ENCODE measurements around the gene CSGALNACT2.
"Not testable (repeated sequence)": the region's sequence is repeated elsewhere in the genome, so short reads cannot be mapped to it uniquely, and the experiment has no call there.

The CSGALNACT2 gene

GRCh38 chr10:43216931-43217562 is 78.8 kb downstream of the CSGALNACT2 start:
- no peak for DNase-seq (ENCODE audit: low read depth, low spot score)

- DNase-seq (ENCODE audit: low read depth, low spot score) = no peak
Measured at GRCh38 chr10:43217563-43218205, 79.4 kb downstream of the CSGALNACT2 start.

GRCh38 chr10:43218206-43218950 is 80.1 kb downstream of the CSGALNACT2 start:
- DNase-seq (ENCODE audit: low read depth, low spot score) = no peak

- DNase-seq (ENCODE audit: low read depth, low spot score) = no peak
Measured at GRCh38 chr10:43218951-43219837, 80.9 kb downstream of the CSGALNACT2 start.

GRCh38 chr10:43219848-43220247 is 81.6 kb downstream of the CSGALNACT2 start:
- no peak for DNase-seq (ENCODE audit: low read depth, low spot score)

- not testable (repeated sequence) for DNase-seq (ENCODE audit: low read depth, low spot score)
Measured at GRCh38 chr10:43220251-43220650, 82.0 kb downstream of the CSGALNACT2 start.

- DNase-seq (ENCODE audit: low read depth, low spot score) = no peak
Measured at GRCh38 chr10:43220657-43221418, 82.6 kb downstream of the CSGALNACT2 start.

- DNase-seq (ENCODE audit: low read depth, low spot score) = no peak
Measured at GRCh38 chr10:43221419-43222209, 83.4 kb downstream of the CSGALNACT2 start.

- DNase-seq (ENCODE audit: low read depth, low spot score) = no peak
Measured at GRCh38 chr10:43222210-43222720, 84.0 kb downstream of the CSGALNACT2 start.

- DNase-seq (ENCODE audit: low read depth, low spot score) = no peak
Measured at GRCh38 chr10:43223056-43223455, 84.8 kb downstream of the CSGALNACT2 start.

GRCh38 chr10:43224321-43224720 is 86.1 kb downstream of the CSGALNACT2 start:
- DNase-seq (ENCODE audit: low read depth, low spot score) = no peak

- DNase-seq (ENCODE audit: low read depth, low spot score) = no peak
Measured at GRCh38 chr10:43225004-43225786, 87.0 kb downstream of the CSGALNACT2 start.

GRCh38 chr10:43225787-43226153 is 87.5 kb downstream of the CSGALNACT2 start:
- DNase-seq (ENCODE audit: low read depth, low spot score) = no peak

- no peak for DNase-seq (ENCODE audit: low read depth, low spot score)
Measured at GRCh38 chr10:43226441-43226840, 88.2 kb downstream of the CSGALNACT2 start.

GRCh38 chr10:43226851-43227845 is 88.9 kb downstream of the CSGALNACT2 start:
- no peak for DNase-seq (ENCODE audit: low read depth, low spot score)

GRCh38 chr10:43227911-43228782 is 89.9 kb downstream of the CSGALNACT2 start:
- DNase-seq (ENCODE audit: low read depth, low spot score) = no peak

- DNase-seq (ENCODE audit: low read depth, low spot score) = no peak
Measured at GRCh38 chr10:43228783-43229207, 90.5 kb downstream of the CSGALNACT2 start.

Data from smooth muscle cell of the brain vasculature (primary cell).